GM18519 (cell line): ENCODE data around the gene GNAI2.

Experiments used
- ATAC-seq: cut with Tn5 transposase; IDR thresholded peaks from one replicate; pipeline ENCODE4 v1.9.1; 2021; ENCODE audit warnings: mild to moderate bottlenecking, moderate library complexity; ENCODE audit not compliant: unreplicated experiment, low FRiP score

Gene GNAI2

DNA sequence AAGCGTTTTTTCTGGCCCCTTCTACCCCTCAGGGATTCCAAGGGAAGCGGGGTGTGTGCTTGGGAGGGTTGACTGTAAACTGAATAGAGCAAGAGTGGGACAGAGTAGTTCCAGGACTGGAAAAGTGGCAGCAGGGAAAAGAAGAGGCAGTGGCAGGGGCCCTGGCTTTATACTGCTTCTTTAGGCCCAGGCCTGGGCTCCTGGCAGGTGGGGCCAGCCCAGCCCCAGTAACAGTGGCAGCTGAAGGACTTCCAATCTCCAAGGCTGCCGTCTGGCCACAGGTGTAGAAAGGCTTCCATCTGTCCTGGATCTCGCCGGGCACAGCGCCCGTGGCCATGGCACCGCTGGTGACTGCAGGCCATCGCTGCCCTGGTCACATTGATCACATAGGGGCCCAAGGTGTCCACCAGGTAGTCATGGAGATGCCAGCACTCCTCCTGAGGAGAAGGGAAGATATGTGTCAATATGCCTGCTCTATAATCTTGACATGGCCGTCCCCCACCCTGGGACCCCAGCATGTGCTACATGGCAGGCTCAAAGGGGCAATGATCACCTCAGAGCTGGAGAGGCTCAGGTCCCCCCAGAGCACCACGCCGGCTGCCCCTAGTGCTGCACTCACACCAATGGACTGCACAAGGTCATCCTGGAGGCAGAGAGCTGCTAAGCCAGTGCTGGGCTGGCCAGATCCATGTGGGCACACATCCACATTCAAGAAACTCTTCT is 57.2 kb downstream of the GNAI2 start:
- no peak for ATAC-seq

DNA sequence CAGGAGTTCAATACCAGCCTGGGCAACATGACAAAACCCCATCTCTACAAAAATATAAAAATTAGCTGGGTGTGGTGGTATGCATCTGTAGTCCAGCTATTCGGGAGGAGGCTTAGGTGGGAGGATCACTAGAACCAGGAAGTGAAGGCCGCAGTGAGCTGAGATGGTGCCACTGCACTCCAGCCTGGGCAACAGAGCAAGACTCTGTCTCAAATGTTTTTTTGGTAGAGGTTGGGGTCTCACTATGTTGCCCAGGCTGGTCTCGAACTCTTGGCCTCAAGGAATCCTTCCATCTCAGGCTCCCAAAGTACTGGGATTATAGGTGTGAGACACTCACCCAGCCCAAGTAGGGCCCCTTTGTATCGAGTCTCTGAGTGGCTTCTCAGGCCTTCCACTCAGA is 58.1 kb downstream of the GNAI2 start:
- no peak for ATAC-seq

DNA sequence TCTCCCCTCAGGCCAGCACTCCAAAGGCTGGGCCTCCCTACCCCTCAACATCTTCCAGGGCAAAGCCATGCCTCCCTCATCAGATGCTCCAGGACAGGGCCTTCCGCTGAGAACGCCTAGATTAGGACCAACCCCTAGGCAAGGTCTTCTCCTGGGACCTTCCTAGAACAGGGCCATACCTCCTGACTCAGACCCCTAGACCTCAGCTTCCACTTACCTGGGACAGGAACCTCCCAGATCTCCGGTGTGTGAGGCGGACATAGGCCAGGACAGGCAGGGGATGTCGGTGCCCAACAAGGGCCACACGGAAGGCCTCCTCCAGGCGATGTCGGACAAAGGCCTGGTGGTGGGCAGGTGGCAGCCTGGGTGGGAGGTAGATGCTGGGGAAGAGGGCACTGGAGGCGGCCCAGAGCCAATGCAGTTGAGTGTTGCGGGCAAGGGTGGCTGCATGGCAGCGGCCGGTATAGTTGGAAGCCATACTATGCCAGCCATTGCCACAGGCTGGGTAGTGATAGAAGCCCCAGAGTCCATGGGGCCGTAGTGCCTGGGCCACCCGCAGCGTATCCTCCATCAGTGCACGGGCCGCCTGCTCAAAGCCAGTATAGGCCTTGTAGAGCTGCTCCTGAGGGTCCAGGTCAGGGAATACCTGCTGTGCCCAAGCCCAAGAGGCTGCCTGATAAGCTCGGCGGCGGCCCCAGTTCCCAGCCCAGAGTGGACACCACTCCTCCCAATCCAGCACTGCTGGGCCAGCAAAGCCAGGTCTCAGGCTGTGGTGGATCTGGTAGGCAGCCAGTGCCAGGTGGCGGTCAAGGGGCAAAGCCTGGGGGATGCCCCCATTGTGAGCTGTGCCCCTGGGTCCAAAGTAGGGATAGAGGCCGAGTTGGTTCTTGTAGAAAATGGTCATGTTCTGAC is 58.7 kb downstream of the GNAI2 start:
- ATAC-seq: no peak

DNA sequence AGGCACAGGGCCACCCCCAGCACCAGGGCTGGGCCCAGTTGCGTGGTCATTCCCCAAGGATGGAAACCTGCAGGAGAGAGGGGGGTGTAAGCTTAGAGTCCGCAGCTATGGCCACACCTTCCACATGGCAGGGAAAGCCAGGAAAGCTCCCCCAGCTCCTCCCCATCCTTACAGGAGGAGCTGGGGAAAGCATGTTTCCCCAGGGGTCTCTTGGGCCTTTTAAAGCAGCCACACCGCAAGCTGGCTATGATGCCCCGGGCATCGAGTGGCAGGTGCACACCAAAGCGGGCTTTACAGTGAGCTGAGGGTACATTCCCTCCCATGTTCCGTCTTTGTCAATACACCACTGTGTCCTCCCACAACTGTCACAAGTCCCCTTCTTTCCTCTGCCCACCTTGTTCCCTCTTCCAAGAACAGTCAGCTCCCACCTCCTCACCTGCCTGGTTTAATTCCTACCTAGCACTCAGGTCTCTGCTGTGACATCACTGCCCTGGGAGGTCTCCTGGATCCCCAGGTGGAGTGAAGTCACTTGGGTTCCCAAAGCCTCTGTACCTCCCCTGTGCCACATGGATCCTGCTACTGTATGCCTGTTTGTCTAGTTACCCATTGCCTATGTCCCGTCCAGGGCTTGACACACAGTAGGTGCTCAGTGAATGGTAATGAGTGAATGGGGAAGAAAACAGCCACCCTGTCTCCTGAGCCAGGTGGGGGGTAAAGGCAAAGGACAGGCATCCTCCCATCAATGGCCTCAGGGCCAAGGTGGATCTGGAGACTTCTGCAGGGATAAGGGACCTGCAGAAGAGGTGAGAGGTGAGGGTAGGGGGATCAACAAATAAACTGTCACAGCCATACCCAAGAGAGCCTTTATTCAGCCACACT is 59.8 kb downstream of the GNAI2 start:
- no peak for ATAC-seq

- no peak for ATAC-seq
Observed at GRCh38 chr3:50296721-50297383, 60.8 kb downstream of the GNAI2 start.

DNA sequence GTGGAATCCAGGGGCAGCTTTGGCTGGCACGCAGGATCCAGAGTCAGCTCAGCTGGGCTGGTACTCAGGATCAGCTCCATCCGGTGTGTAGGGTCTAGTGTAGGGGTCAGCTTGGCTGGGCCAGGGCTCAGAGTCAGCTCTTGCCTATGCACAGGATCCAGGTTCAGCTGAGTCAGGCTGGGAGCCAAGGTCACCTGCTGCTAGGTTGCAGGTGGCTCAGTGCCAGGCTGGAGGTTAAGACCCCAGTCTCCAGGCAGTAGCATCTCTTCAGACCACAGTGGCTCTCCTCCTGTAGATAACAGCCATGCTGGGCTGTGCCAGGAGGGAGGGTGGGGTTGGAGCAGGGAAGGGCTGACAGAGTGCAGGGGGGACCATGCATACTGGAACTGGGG is 61.4 kb downstream of the GNAI2 start:
- ATAC-seq: no peak

DNA sequence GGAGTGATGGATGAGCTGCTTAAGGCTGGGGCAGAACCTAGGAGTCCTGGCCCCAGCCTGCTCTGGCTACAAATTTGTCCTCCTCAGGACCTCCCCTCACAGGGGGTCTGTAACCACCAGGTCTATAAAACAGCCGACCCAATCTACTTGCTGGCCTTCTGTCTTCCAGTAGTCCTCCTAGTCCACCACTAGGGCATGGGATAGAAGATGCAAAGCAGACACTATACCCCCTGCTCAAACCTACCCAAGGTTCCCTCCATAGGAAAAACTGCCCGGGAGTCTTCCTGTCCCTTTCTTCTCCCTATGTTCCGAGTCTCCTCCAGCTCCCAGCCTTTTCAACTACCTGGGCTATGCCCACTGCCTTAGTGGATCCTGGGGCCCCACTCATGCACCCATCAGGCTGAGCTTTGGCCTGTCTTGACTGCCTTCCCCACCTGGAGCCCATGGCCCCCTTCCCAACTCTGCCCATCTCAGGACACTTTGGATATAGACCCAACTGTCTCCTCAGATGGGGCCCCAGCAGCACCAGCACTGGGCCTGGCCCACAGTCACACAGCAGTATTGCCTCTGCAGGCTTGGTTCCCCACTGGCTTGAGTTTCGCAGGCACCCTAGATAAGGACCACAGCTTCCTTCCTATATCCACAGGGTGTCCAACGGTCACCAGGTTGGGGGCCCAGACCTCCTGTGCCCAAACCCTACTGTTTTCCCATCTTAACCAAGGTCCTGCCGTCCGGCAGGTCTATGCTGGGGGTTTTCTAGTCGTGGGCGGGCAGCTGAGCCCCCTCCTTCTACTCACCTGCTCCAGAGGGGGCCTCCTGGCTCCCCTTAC is 62.1 kb downstream of the GNAI2 start:
- no peak for ATAC-seq

DNA sequence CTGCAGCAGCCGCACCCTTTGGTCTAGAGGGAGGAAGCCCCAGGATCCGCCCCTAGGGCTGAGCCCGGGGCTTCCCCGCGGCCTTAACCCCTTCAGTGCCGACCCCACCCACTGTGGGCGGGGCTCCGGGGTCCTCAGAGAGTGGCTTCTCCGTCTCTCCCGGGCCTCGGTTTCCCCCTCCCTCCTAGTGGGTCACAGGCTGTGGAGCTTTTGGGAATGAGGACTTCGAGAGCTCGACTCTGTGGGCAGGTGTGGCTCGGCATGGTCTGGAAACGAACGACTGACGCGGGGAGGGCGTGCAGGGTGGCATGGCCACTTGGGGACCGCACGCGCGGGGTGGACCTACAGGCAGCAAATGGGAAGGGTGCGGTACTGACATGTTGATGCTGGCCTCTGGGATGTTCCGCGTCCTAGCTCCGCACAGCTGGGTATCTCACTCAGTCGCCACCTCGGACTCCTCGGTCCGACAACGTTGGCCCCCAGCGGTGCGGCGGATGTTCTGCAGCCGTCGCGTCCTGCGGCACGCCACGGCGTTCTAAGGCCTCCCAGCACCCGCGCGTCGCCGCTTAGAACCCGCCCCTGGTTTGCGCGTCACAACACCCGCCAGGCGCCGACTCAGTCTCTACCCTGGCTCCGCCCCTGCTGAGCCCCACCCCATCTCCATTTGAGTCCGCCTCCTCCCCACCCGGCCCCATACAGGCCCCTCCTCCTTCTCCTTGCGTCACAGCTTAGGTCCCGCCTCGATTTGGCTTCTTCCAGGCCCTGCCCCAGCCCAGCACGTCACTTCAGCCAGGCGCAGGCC is 63.0 kb downstream of the GNAI2 start, which contains the start of the genes HYAL3 and NAA80:
Gene HYAL3 (minus strand): TSS at position 570 of the 802 bp plus-strand sequence. CDS start 3,803 bp downstream, outside the sequence.
Gene NAA80 (minus strand): TSS at position 570 of the 802 bp plus-strand sequence. CDS start 1,942 bp downstream, outside the sequence.
- peak; percentile 71 for ATAC-seq

DNA sequence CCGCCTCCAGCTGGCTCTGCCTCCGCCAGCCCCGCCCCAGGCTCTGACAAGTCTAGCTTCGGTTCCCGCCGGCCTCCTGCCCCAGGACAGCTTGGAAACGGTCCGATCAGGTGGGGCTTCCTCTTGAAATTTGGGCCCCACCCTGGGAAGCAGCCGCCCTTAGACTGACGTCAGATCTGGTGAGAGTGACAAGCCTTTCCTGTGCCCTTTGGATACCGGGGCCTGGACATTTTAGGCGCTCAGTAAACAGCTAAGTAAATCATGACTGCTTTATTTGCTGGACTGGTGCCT is 63.6 kb downstream of the GNAI2 start:
- ATAC-seq: no peak

DNA sequence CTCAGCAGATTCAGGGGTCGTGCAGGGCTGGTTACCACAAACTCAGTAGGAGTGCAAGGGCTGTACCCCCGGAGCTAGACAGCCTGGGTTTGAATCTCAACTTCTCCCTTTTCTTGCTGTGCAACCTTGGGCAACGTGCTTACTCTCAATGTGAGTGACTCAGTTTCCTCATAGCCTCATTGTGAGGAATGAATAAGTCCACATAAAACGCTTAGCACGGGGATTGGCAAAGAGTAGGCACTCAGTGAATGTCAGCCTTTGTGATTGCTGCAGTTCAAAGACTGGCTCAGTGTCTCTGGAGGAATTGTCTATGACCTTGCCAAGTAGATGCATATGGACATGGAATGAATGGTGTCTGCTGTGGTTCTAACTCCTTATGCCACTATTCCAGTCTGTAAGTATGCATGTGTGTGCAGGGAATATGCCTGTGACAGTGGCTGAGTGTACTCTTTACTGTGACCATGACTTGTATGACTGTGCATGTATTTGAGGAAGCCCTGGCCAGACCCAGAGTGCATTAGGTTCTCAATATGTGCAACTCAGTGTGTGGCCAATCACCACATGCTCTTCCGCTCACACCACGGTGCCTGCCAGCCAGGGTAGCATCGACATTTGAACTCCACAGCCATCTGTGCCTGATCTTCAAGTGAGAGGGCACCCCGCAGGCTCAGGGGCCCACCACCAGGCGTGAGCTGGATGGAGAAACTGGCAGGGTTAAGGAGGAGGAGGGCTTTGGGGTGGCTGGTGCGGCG is 64.1 kb downstream of the GNAI2 start:
- no peak for ATAC-seq

GRCh38 chr3:50300681-50301254 is 64.8 kb downstream of the GNAI2 start:
- no peak for ATAC-seq

DNA sequence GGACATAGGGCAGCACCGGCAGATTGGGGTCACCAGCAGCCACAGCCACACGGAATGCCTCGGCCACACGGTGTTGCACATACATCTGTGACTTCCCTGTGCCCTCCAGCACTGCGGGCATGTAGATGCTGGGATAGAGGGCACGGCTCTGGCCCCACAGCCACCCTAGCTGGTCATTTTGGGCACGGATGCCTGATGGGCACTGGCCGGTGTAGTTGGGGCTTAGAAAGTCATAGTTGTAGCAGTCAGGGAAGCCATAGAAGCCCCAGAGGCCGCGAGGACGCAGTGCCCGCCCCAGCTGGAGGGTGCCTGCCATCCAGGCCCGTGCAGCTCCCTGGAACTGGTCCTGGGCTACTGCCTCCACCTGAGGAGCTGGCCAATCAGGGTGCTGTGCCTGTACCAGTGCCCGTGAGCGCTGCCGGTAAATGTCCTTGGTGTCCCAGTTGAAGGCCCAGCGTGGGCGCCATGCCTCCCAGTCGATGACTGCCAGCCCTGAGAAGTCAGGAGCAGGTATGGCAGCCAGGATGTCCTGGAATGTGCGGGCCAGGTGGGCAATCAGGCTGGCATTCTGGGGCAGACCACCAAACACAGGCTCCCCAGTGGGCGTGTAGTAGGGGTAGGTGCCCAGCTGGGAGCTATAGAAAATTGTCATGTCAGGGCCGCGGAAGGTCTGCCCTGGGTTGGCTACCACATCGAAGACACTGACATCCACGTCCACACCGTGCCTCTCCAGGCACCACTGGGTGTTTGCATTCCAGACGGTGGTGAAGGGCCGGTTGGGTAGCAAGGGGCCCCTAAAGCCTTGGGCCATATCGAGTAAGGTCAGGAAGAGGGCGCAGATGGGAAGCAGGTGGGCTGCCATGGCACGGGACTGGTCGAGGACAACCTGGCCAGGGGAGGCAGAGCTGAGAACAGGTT is 66.3 kb downstream of the GNAI2 start:
- no peak for ATAC-seq

GRCh38 chr3:50303013-50303815 is 67.2 kb downstream of the GNAI2 start, which contains the start of gene HYAL1:
TSS of gene HYAL1 (minus strand) at chr3:50303574. CDS start at chr3:50302956, 618 bp downstream.
- ATAC-seq: no peak

GRCh38 chr3:50304601-50305000 is 68.6 kb downstream of the GNAI2 start:
- ATAC-seq: no peak
